HG02885 (cell line): ENCODE measurements around the gene AKR1C8.
"Not testable (repeated sequence)": the region's sequence is repeated elsewhere in the genome, so short reads cannot be mapped to it uniquely, and the experiment has no call there.

Source experiments
- ATAC-seq: cut with Tn5 transposase; IDR thresholded peaks from one replicate; pipeline ENCODE4 v1.9.1; 2021; ENCODE audit warnings: mild to moderate bottlenecking; ENCODE audit not compliant: unreplicated experiment, poor library complexity

The AKR1C8 gene

DNA sequence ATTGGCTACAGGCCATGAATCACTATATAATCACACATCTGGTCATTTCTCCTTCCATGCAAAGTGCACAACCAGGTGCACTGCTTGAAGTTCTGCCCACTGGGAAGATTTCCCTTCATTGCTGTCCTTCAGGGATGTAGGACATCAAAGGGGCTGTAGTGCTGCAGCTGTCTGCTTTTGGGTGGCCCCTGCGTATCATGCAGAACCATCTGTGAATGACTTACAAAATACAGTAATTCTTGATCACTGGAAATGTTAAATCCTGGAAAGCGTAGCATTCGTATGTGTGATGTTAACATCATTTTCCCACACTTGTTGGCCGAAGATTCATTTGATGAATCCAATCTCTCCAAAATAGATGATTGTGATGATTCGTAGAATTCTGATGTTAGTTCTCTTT is 68.3 kb downstream of the AKR1C8 start:
- ATAC-seq: no peak

DNA sequence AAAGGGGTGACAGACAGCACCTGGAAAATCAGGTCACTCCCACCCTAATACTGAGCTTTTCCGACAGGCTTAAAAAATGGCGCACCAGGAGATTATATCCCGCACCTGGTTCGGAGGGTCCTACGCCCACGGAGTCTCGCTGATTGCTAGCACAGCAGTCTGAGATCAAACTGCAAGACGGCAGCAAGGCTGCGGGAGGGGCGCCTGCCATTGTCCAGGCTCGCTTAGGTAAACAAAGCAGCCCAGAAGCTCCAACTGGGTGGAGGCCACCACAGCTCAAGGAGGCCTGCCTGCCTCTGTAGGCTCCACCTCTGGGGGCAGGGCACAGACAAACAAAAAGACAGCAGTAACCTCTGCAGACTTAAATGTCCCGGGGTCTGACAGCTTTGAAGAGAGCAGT is 75.1 kb downstream of the AKR1C8 start:
- not testable (repeated sequence) for ATAC-seq

GRCh38 chr10:5108658-5109416 is 76.1 kb downstream of the AKR1C8 start:
- no peak for ATAC-seq

DNA sequence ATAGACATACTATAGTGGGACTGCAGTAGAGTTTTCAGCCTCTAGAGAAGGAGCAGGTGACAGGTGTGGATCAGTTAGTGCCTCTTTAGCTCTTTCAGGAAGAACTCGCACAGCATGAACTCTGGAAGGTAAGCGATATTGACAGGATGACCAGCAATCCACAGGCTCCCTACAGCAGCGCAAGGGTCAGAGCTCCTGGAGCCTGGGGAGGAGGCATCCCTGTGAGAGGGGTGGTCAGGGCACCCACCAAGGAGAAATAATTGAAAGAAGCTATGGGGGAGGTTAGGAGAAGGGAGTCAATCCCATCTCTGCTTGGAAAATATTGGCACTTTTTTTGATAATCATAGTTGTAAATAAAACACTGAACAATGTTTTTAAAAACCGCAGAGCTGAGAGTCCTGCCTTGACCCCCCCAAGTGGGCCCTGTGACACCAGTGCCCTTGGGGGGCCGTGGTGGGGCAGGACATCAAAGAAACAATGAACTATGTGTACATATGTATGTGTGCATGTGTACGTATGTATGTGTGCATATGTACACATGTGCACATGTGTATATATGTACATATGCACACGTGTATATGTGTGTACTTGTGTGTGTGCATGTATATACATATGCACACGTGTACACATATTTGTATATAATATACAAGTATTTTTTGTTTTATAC is 77.0 kb downstream of the AKR1C8 start:
- no peak for ATAC-seq

GRCh38 chr10:5106553-5106952 is 78.4 kb downstream of the AKR1C8 start:
- no peak for ATAC-seq

DNA sequence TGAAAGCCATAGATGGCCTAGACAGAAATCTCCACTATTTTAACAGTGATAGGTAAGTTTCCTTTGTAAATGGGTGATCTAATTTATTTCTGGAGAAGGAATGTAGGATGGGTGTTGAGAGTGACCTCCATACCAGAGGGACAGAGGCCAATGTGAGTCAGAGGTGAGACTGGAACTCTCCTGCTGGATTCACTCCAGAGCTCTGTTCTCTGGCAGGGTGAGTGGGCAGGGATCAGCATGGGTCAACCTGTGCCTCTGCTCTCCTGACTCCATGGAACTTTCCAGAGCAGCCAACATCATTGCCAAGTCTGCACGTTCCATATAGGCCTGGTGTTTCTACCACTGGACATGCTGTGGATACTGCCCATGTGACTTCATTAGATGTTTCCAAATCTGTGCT is 79.3 kb downstream of the AKR1C8 start:
- no peak for ATAC-seq
